CD4-positive, alpha-beta T cell treated with Interleukin-6 for 4 hours (primary cell): Measurements from ENCODE around the gene SCN4B.
A peak's percentile ranks its signal among the peaks of the same experiment; 100 is the strongest.
"Not testable (repeated sequence)": the region's sequence is repeated elsewhere in the genome, so short reads cannot be mapped to it uniquely, and the experiment has no call there.

Source experiments
- DNase-seq: peaks from one replicate; pipeline ENCODE4 v3.0.0-alpha.2; 2020; ENCODE audit warnings: mixed read lengths

Gene SCN4B

GRCh38 chr11:118152552-118153471, at the start of gene SCN4B:
Gene SCN4B (minus strand): TSS chr11:118152823. CDS start chr11:118152673, 150 bp downstream.
- no peak for DNase-seq

GRCh38 chr11:118201966-118202365, 49.3 kb upstream of the SCN4B start:
- DNase-seq, result no peak

DNA sequence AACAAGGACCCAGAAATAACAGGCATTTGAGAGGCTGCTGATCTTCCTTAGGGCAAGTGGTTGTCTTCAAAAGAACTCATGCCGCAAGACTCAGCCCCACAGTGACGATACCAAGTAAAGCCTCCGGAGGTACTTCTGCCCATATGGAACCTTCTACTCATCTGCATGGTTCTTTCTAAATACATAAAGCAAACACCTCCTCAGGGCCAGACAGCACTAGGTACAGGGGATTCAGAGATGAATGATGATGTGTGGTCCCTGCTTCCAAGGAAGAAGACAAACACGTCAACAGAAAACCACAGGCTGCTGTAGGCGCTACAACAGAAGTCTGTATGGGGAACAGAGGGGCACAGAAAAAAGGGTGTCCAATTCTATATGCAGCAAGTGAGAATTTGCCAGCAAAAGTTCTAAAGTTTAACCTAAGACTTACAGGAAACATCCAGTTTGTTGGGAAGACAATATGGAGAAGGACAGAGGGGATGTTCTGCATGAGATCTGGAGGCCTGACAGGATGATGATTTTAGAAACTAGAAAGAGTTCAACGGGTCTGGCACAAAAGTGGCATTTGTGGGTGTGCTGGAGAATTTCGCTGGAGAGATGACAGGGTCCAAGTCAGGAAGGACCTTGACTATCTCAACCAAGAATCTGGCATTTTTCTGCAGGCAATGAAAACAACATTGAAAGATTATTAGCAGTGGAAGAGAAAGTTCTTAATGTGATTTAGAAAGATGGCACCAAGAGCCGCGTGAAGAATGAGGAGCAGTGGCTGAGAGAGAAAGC, 48.5 kb upstream of the SCN4B start:
- peak; percentile 23 for DNase-seq

DNA sequence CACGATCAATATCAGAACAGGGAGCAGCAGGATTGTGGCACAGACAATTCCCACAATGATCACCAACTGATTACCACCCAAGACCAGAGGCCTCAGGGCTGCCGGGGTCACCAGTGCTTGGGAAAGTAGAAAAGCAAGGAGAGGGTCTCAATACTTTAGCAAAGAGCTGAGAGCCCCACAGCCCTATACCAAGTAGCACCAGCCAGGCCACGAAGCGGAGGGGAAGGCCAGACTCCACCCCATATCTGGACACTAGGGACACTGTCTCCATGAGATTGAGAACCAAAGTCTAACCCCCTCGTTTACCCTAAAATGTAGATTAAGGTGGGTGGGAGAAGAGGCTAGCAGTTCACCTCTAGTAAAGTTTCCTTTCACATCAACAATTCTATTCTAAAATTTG, 47.9 kb upstream of the SCN4B start:
- DNase-seq, result no peak

DNA sequence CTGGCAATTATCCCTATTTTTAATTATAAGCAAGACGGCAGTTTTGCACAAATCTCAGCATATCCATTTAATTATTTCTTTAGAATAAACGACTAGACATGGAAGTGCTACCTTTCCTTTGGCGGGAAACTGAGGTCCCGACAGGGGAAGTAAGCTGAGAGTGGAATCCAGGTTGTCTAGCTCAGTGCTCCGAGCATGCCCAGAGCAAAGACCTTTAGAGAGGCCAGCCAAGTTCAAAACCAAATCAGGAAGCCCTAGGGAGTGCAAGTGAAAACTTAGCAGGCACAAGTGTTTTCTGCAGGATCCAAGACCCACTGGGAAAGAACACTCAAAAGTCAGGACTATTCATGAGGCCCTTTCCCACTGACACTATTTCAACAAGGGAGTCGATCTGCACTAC, 46.5 kb upstream of the SCN4B start:
- DNase-seq, result no peak

DNA sequence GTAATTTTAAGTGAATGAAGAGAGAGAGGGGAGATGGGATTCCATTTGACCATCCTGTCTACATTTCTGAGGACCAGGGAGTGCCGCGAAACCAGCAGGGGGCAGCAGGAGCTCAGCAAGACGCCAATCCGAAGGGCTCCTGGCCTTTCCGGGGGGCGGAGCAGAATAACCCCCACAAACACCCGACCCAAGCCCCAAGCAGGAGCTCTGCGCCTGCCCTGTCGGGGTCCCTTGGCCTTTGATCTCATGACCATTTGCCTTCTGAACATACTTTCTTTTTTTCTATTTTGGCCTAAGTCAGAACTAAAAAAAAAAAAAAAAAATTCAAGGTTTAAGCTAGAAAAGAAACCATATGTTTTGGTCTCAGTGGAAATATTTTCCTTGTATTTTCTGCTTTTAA, 45.7 kb upstream of the SCN4B start:
- peak; percentile 90 for DNase-seq

- no peak for DNase-seq
Measured at GRCh38 chr11:118194835-118195627, 42.4 kb upstream of the SCN4B start.

DNA sequence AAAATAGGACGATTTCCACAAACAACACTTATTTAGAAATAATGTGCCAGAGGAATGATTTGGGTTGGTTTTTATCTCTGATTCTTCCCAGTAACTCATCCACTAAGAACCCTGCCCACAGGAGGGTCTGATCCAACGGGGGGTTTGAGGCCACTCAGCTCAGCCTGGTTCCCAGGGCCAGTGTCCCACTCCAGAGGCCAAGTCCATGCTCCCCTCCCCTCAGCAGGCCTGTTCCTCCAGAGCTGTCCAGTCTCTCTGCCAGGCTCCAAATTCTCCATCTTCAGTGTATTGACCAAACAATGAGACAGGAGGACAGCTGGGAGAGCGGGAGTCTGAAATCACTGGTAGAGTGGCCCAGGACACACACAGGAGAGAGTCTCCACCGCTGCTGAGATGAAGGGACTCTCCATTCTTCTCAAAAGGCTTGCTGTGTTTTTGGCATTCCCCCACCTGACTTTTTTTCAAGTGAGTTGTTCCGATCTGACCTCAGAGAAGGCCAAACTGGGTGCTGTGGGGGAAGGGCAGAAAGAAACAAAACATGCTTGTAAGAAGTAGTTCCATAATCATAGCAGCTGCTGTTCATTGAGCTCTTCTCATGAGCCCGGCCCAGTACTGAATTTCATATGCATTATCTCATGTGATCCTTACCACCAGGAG, 41.4 kb upstream of the SCN4B start:
- DNase-seq, result no peak

- not testable (repeated sequence) for DNase-seq
Measured at GRCh38 chr11:118192817-118193216, 40.2 kb upstream of the SCN4B start.

DNA sequence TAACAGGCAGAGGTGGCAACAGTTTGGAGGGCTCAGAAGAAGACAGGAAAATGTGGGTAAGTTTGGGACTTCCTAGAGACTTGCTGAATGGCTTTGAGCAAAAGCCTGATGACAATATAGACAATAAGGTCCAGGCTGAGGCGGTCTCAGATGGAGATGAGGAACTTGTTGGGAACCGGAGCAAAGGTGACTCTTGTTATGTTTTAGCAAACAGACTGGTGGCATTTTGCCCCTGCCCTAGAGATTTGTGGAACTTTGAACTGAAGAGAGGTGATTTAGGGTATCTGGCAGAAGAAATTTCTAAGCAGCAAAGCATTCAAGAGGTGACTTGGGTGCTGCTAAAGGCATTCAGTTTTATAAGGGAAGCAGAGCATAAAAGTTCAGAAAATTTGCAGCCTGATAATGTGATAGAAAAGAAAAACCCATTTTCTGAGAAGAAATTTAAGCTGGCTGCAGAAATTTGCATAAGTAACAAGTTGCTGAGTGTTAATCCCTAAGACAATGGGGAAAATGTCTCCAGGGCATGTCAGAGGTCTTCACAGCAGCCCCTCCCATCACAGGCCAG, 38.4 kb upstream of the SCN4B start:
- not testable (repeated sequence) for DNase-seq

- DNase-seq, result no peak
Measured at GRCh38 chr11:118186346-118187107, 33.9 kb upstream of the SCN4B start.

GRCh38 chr11:118184784-118185579, 32.4 kb upstream of the SCN4B start:
- DNase-seq, result no peak

GRCh38 chr11:118183691-118184090, 31.1 kb upstream of the SCN4B start:
- not testable (repeated sequence) for DNase-seq

- DNase-seq, result no peak
Measured at GRCh38 chr11:118180300-118180703, 27.7 kb upstream of the SCN4B start.

DNA sequence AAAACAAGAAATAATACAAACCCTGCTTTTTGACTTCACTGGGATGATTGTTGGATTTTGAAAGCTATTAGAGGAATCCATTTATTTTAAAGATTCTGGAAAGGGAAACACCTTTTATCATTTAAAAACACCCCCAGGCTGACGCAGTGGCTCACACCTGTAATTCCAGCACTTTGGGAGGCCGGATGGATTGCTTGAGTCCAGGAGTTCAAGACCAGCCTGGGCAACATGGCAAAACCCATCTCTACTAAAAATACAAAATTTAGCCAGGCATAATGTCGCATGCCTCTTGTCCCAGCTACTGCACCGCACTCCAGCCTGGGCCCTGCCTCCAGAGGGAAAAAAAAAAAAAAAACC, 24.1 kb upstream of the SCN4B start:
- no peak for DNase-seq

- no peak for DNase-seq
Measured at GRCh38 chr11:118175993-118176777, 23.6 kb upstream of the SCN4B start, which contains the start of gene SCN2B. Gene SCN2B (minus strand): TSS chr11:118176639. CDS start chr11:118176431, 208 bp downstream.

DNA sequence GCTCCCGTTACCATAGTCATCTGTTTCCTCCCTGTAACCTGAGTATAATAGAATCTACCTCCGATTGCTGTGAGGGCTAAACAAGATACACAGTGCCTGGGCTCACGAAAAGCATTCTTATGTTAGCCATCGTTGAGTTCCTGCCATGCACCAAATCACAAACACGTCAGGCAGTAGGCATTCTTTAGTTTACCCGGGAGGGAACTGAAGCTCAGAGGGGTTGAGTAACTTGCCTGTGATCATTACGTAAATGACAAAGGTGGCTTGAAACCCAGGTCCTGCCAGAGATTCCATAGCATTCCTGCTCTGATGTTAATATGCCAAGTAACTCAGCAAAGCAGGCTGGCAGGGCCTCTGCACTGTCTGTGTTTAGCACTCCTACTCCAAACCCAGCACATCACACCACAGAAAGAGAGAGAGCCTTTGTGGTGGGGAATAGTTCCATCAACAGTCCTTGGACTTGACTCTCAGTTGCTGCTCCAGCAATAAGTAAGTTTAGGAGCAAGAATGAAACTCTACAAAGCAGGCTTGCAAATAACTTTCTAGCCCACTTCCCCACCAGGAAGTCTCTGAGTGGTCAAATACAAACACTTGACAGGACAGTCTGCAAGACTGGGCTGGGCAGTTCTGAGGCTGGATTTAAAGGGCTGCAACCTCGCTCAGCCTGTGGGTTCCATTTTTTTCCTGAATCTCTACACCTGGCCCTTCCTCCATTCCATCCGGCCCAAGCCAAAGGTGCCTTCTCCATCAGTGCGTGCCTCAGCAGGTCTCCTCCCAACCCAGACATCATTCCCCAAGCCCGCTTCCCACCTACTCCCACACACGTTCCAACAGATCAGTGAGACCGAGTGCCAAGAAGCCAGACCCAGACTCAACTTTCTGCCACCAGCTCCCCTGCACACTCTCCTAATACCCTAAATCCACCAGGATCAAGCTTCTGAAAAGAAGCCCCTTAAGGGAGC, 22.7 kb upstream of the SCN4B start:
- DNase-seq, result no peak

- DNase-seq, result no peak
Measured at GRCh38 chr11:118174006-118174567, 21.5 kb upstream of the SCN4B start.
